GM20431 (cell line): ENCODE results near the gene MED13L.

Source experiments
- in situ Hi-C: fragments of 300-500 bp; cut with MseI, MboI; formaldehyde crosslinking; loops from one replicate; pipeline ENCODE4 v1.15.0; 2020; ENCODE audit warnings: low sequenced_read_pairs; ENCODE audit not compliant: unreplicated experiment

The MED13L gene

DNA sequence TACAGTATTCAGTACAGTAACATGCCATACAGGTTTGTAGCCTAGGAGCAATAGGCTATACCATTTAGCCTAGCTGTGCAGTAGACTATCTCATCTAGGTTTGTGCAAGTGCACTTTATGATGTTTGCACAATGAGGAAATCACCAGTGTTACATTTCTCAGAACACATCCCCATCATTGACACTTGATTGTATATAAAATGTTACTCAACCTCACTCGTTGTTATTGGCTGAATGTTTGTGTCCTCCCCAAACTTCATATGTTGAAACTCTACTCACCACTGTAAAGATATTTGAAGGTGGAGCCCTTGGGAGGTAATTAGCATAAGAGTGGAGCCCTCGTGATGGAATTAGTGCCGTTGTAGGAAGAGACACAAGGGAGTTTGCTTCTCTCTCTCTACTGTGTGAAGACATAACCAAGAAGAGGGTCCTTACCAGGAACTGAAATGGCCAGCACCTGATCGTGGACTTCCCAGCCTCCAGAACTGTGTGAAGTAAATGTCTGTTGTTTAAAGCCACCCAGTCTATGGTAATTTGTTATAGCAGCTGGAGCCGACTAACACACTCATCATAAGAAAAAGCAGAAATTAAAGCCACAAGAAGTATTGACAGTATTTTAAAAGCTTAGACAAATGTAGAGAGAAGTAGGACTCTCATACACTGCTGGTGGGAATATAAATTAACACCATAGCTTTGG is 3.2 kb upstream of the MED13L start:
- in situ Hi-C loops = no loop called here

DNA sequence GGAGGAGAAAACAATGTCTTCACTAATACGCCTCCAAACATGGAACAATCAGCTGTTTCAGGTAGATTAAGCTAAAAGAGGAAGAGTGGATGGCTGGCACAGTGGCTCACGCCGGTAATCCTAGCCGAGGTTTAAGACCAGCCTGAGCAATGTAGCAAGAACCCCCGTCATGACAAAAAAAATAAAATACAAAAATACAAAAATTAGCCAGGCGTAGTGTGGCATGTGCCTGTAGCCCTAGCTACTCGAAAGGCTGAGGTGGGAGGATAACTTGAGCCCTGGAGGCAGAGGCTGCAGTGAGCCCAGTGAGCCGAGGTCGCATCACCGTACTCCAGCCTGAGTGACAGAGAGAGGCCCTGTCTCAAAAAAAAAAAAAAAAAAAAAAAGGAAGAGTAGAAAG is 1.2 kb upstream of the MED13L start:
- in situ Hi-C loops = no loop called here

DNA sequence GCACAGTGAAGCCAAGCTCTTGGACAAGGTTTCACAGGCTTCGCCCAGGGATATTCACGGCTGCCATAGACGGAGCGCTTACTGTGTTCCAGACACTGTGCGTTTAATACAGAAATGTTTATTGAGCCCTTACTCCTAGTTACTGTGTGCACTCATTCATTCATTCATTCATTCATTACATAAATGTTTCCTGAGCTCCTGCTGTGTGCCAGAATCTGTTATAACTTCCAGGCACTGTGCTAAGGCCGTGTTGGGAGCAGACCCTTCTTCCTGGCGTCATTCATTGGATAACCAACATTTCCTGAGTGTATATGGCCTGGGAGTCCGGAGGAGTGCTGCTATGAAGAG is 760 bp upstream of the MED13L start:
- in situ Hi-C loops = no loop called here

DNA sequence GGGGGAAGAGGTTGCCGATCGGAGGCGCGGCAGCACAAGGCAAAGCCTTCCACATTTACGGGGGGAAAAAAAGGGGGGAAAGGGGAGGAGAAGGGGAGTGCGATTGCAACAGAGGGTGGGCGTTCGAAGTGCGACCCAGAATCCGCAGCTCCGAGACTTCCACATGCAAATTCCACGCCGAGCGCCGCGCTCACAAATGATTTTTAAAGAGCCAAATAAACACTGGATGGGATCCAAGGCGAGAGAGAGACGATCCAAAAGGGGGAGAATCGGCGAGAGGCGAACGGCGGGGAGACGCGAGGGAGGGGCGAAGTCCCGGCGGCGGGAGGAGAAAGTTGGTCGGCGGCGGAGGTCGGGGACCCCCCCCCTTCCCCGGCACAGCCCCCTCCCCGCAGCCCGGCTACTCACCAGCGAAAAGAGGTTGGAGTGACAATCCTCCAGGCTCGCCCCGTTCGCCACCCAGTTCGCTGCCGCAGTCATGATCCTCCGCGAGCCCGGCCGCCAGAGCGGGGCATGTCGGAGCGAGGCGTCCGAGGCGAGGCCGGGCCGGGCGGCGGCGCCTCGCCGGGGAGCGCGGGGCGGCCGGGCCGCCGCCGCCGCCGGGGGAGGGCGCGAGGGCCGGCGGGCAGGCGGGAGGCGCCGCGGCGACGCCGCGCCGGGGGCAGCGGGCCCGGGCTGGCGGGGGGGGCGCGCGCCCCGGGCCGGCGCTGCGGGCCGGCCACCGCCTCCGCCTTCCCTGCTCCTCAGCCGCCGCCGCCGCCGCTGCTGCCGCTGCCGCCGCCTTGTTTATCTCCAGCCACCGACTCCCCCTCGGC is 634 bp downstream of the MED13L start:
- in situ Hi-C loops = no loop called here

DNA sequence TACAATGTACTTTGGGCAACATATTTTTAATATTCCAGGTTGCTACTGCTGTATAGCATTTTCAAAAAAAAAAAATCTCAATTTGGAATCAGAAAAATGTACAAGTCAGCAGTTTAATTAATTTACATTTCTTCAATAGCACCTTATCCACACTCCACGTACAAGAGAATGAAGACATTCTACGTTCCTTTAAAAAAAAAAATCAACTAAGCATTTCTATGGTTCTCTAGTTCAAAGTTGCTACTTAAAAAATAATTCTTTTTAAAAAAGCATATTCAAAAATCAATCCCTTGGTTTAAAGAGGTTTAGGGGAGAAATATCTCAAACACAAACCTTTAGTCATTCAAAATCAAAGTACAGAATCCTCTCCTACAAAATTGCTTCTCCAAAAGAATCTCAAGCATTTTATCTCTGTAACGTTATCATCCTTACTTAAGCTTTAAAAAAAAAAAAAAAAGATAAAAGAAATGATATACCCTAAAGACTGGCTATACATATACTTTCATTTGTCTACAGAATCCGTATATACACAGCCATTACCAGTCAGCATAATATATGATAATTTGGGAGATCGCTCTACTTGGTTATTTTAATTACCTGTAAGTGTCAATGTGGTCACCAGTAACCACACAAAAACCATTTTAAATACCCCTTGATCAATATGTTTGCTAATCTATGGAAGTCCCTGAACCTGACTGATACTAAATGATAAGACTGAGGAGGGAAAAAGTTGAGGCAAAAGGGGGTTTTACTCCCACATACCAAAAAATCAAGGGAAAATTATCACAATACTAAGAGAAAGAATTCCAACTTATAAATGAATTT is 2.7 kb downstream of the MED13L start:
- in situ Hi-C loops = no loop called here

DNA sequence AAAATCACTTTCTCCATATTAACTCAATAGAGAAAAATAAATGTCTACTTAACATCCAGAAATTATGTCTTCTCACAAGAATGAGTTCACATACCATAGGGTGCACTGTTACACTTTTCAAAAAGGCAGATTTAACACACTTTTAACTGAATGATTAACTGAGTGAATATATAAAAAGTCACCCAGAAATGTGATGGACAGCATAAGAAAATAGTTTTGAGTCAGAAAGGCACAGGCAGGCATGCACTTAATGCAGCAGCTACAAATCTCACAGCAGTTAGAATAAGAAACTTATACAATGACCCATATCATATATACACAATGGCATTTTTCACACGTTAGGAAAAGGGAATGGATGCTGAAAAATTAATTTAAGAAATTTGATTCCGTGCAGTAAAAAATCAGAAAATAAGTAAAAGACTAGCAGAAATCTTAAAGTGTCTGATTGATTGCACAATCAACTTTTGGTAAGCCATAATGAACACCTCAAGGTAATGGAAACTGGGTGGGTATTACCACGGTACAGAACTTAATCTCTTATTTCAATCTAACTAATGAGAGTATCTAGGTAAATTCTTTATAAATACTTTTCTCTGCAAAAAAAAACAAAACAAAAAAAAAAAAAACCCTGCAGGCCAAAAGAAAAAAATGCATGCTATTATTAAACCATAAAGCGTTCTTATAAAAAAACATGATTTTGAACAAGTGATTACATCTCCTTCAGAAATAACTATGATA is 3.5 kb downstream of the MED13L start:
- in situ Hi-C loops = no loop called here

DNA sequence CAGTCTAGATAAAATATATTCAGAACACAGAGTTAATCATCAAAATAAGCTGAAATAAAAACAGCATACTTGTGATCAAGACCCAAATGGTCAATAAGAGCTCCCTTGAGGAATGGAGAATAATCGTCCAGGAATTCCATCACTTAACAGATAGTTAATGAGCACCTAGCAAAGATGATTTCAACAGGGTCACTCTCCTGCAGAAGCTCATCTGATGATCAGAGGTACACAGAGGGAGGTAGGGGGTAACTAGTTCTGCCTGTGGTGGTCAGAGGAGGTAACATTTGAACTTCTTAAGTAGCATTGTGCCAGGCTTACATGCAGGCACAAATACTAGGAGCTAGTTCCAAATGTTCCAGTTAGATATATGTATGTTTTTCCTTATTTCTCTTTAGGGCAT is 9.5 kb downstream of the MED13L start:
- in situ Hi-C loops = no loop called here

DNA sequence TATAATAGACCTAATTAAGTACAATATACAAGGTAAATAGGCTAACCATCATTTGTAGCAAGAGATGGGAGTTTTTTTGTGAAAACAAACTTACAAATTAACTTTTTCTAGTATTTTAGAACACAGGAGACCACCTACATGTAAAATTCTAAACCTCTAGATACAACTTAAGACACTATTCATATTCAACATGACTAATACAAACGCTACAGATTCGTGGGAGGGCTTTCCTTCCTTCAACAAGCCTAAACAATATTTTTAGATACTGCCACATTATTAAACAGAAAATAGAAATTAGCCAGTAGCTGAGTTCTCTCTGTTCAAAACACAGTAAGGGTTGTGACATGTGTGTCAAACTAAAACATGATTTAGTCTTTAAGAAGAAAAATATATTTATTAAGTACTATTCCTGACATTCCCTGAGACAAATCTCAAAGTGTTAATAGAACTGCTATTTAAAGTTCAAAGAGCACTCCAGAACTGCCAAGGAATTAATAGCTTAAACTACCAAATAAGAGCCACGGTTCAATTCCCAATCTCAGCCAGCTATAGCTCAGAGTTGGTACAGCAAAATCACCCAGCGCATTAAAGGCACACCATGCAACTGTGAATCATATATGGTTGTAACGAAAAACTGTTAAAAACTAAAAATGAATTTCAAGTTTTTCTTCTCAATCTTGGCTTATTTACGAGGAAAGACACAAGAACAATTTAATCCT is 10.7 kb downstream of the MED13L start:
- in situ Hi-C loops = no loop called here

DNA sequence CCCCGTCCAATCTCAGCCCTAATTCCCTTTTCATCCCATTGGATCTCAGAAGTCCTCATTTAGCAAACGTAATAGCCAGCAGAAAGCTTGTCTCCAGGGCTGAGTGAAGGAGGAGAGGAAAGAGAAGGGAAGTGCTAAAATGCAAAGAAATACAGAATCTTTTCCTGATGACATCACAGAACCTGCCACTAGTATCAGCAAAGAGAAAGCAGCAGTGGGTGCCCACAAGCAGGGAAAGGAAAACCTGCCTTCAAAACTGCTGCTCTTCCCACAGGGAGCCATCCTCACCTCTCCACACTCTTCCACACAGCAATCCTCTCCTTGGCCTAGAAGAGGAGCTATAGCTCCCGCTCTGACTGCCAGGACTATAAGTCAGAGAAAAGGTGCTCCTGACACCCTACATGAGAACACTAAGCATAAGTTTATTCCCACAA is 11.3 kb downstream of the MED13L start:
- in situ Hi-C loops = no loop called here

DNA sequence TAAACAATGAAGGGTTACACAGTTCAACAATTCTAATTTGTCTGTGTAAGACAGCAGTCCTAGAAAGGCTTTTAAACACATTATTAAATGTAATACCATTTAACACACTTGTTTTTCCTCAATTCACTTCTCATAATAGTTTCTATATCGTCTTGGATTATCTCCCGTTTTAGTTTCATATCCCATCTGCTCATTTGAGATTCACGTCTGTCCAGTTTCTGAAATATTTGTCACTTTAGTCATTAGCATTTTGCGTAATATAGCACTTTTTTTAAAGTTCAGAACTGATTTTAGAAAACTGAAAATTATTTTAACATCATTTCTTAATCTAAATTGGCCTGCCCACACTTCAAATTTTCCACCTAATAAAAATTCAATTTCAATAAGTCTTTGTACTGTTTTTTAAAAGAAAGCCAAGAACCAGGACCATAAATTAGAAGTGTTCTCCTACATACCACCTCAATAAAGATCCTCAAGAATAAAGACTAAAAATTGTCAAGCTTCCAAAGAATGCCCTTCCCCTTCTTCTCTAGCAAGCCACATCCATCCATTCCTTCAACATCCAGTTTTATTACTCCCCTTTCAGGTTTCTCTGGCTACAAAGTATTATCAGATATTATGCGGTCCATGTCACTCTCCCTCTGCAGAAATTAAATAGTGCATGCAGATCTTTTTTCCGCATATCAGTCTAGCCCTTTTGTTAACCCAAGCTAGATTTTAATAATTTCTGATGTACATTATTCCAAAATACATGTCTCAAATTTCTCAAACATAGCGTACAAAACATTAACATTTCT is 11.9 kb downstream of the MED13L start:
- in situ Hi-C loops = no loop called here

DNA sequence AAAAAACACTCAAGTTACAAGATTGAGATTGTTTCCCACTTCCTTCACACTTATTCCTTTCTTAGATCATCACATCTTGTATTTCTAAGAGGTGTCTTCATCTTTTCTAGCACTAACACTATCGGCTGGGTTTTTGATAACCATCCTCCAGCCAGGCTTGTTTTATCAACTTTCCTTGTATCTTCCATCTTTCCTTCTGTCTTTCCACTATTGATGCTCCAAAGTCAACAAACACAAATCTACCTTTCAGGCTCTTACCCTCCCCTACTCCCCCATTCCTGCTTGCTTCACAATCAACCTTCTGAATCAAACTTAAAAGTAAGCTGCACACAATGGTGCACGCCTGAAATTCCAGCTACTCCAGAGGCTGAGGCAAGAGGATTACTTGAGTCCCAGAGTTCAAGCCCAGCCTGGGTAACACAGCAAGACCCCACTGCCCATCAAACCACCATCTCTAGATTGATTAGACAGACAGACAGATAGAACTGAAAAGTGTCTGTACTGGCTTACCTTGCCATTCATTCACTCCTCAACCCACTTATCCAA is 12.9 kb downstream of the MED13L start:
- in situ Hi-C loops = no loop called here

DNA sequence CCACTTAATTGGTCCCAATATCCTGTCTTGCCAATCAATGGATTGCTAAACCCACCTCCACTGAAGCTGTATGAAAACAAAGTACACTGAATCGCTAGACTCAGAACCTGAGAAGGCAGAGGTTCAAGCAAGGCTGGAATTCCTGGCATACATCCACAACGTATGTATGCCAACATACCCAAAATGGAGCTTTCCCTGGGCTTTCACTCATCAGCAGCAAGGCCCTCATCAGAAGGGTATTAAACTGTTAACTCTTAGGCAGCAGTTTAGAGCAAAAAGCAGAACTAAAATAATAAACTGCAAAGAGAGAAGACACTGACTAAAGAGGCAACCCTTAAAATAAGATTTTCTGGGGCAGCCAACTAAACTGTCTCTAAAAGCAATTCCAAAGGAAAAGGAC is 13.6 kb downstream of the MED13L start:
- in situ Hi-C loops = no loop called here

DNA sequence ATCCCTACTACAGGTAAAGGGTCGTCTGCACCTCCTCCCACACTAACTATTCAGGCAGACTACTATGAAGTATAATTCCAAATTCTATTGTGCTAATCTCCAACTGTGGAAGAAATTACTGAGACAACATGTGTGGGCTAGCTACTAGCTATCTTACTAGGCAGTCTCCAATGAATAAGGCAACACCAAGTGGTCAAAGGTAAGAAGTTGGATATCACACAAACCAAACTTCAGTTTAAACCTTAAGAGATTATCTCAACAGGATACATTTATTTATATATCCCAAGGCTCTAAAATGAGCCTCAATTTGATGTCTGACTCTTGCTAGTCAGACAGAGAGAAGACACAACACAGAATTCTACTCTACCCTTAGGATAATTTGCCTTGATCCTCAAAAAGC is 14.1 kb downstream of the MED13L start:
- in situ Hi-C loops = no loop called here

DNA sequence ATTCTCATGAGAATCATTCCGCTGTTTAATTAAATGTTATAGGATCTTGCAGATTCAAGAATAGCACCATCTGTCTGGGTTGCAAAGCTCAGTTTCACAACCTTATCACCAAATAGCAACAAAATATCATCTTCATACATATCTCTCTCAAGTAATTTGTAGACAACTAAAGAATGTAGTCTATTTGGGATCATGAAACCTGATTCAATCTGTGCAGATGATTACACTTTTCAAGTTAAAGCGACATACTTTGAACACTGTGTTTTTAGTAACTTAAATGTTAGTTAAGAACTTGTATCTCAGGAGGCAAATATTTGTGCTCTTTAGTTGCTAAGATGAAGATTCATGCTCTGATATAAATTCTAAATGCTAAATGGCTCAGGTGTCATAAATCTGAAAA is 14.8 kb downstream of the MED13L start:
- in situ Hi-C loops = no loop called here

DNA sequence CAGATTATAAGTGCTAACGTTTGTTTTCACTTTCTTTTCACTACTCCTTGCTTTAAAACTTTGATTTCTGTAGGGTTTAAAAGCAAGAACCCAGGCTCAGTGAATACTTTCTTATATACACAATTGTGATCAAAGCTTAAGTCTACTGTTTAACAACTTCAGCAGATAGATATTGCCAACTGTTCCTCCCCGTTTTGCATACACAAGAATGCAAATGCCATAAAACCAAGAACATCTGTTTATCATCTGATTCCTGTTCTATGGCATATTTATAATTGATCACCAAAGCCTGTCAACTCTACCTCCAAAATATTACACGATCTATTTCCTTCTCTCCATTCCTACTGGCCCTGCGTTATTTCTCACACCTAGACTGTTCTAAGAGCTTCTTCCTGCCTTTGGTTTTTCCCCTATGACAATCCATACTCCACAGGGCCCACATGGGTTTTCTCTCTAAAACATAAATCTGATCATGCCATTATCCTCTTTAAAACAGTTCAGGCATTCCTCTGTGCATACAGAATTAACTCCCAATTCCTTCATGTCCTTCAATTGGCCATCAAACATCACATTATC is 15.9 kb downstream of the MED13L start:
- in situ Hi-C loops = no loop called here

DNA sequence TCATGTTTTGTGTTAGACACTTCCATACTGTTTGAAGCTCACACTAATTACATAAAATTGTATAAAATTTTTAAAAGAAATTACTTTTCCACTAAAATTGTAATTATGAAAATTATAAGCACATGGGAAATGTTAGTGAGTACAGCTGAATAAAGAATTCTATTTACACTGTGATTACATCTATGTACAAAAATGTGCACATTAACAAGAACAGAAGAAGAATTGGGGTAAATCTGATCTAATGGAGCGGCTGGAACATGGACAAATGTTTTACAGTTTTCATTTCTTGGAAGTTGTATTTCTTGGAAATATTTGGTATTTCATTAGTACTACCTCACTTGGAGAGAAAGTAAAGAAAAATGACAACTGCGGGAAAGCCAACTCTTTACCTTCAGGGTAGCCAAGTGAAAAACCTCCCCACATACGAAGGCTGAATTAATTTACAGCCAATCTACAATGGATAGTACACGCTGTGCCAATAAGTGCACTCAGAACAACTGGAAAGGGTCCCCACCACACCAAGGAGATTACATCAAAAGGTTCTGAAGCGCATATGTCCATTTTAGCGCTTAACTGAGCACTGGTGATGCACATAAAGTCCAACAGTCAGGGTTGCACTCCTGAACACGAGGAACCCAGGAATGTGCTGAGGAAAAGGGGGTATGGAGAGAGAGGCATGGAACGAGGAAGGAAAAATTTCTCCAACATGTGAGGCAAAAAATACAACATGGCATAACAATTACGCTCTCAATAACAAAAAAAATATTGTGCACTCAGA is 17.5 kb downstream of the MED13L start:
- in situ Hi-C loops = no loop called here

DNA sequence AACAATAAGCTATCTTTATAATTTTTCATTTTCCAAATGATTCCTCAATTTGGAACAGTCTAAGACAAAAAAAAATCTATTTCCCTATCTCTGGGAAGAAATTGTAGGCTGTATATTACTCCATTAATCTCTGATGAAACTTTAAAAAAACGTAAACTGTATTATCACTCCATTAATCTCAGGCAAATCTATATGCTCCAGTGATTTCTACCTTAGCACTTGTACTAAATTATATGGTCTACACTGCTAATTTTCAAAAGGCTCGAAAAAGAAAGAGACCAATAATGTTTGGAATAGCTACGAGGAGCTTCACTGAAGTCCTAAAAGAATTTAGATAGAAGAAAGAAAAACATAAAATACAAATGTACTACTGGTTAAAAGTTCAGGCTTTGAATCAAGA is 19.7 kb downstream of the MED13L start:
- in situ Hi-C loops = no loop called here

DNA sequence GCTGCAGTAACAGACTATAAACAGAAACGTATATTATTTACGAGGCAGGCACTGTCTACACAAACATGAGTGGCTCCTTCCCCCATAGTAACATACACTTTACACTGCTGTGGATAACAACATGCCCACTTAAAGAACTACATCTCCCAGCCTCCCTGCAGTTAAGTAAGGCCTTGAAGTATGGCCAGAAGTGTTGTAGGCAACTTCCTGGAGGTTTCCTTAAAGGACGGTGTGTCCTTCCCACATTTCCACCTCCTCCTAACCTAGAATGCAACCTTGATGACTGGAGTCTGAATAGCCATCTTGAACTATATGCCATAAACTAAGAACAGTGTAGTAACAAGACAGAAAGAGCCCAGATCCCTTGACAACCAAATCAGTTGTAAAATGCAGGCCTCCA is 20.3 kb downstream of the MED13L start:
- in situ Hi-C loops = no loop called here
